Measurements from ENCODE around the gene CTAG2.

GRCh38 chrX:154650221-154650510, 3.2 kb downstream of the CTAG2 start:
- TF ChIP-seq CTCF (IDR thresholded peaks at IDR 0.05) = no peak
- no peak for TF ChIP-seq POLR2A (IDR thresholded peaks at IDR 0.05)
- no peak for TF ChIP-seq EP300 (IDR thresholded peaks at IDR 0.05)
- no peak for TF ChIP-seq POLR2AphosphoS5 (IDR thresholded peaks at IDR 0.05)
